OCI-LY3 (cell line): ENCODE results near the gene TPCN2.

Source experiments
- H2AFZ ChIP-seq: fragments of 200-600, 300-600 bp; shearing (Covaris generic); 2 replicates; pipeline ENCODE4 v1.6.0; 2014; ENCODE audit warnings: antibody characterized with exemption, low read depth, low read length
- H3K27ac ChIP-seq: fragments of 200-600, 300-600 bp; sonication (generic); 2 replicates; pipeline ENCODE4 v1.5.1; 2014; ENCODE audit warnings: mild to moderate bottlenecking, low read length, moderate library complexity, mixed read lengths
- H3K27me3 ChIP-seq: fragments of 200-600, 300-600 bp; sonication (generic); 2 replicates; pipeline ENCODE4 v1.6.1; 2014; ENCODE audit warnings: low read depth, low read length, mixed read lengths
- H3K36me3 ChIP-seq: fragments of 200-600, 300-600 bp; sonication (generic); replicated peaks from 2 replicates; pipeline ENCODE3; 2014; ENCODE audit warnings: low read depth, low read length, mixed read lengths
- H3K4me1 ChIP-seq: fragments of 300-600, 200-600 bp; sonication (generic); 2 replicates; pipeline ENCODE4 v1.6.1; 2014; ENCODE audit warnings: low read length, mixed read lengths
- H3K4me2 ChIP-seq: fragments of 200-600, 300-600 bp; sonication (generic); 2 replicates; pipeline ENCODE4 v1.6.1; 2014; ENCODE audit warnings: low read length, mixed read lengths
- H3K4me3 ChIP-seq: fragments of 300-600, 200-600 bp; sonication (generic); 2 replicates; pipeline ENCODE4 v1.5.1; 2014; ENCODE audit warnings: antibody characterized with exemption, mild to moderate bottlenecking, low read length, moderate library complexity
- H3K79me2 ChIP-seq: fragments of 300-600, 200-600 bp; shearing (Covaris generic); 2 replicates; pipeline ENCODE4 v1.6.1; 2014; ENCODE audit warnings: mild to moderate bottlenecking, low read length, mixed read lengths
- H3K9ac ChIP-seq: fragments of 300-600, 200-600 bp; shearing (Covaris generic); 2 replicates; pipeline ENCODE4 v1.6.0; 2014; ENCODE audit warnings: mild to moderate bottlenecking, low read length, moderate library complexity
- H3K9me3 ChIP-seq: fragments of 200-600, 300-600 bp; shearing (Covaris generic); 2 replicates; pipeline ENCODE4 v1.6.1; 2014; ENCODE audit warnings: low read length, mixed read lengths; ENCODE audit not compliant: insufficient read depth
- H4K20me1 ChIP-seq: fragments of 200-600, 300-600 bp; sonication (generic); 2 replicates; pipeline ENCODE4 v1.6.1; 2016; ENCODE audit warnings: low read length, mixed read lengths; ENCODE audit not compliant: insufficient read depth
- EZH2phosphoT487 ChIP-seq: fragments of 200-600 bp; shearing (Covaris generic); IDR thresholded peaks from 2 replicates; pipeline ENCODE4 v1.6.1; 2018; ENCODE audit warnings: antibody characterized with exemption, mixed run types, low read depth
- TF ChIP-seq, protein P1 (sequence below): fragments of 200-600, 300-600 bp; sonication (generic); IDR thresholded peaks from 2 replicates; pipeline ENCODE4 v1.5.1; 2014; ENCODE audit warnings: antibody characterized with exemption, low read length, low read depth

TPCN2 gene

DNA sequence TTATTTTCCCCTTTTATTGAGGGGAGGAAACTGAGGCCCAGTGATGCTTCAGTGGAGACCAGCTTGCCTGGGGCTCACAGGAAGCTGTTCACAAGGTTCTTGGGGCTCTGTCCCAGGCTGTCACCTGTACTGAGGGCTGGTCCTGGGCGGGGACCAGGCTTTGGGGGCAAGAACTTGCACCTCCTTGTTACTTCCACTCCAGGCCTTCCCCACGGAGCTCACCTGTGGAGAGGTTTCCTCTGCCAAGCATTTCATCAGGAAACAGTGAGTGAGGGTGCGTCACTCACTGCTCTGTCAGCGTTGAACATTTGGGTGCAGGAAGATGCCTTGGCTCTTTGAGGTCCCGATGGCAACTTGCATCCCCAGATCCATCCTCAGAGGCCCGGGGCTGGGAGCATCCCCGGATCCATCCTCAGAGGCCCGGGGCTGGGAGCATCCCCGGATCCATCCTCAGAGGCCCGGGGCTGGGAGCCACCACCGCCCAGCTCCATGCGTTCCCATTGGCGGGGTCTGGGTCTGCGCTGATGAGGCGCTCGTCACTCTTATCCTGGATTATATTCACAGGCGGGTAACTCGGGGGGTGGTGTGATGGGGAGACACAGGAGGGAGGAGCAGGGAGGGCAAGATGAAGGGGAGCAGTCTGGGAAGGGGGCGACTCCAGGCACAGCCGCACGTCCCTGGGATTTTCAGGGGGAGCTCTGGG is 105.6 kb downstream of the TPCN2 start:
- Histone ChIP-seq H3K4me2 (no peak overlapping the region), H3K27ac (no peak overlapping the region), H3K9ac (no peak overlapping the region), H3K4me1 (peaks cover 37% of the 10 kb centered on the region), H2AFZ (no peak overlapping the region), H3K4me3 (no peak overlapping the region), H4K20me1 (no peaks in the 10 kb centered on the region), H3K9me3 (peaks cover 3% of the 10 kb centered on the region; the same call in 1 of the 2 replicates), H3K36me3 (no peaks in the 10 kb centered on the region), H3K27me3 (no peaks in the 10 kb centered on the region), H3K79me2 (no peaks in the 10 kb centered on the region)
- TF ChIP-seq, protein P1, sequence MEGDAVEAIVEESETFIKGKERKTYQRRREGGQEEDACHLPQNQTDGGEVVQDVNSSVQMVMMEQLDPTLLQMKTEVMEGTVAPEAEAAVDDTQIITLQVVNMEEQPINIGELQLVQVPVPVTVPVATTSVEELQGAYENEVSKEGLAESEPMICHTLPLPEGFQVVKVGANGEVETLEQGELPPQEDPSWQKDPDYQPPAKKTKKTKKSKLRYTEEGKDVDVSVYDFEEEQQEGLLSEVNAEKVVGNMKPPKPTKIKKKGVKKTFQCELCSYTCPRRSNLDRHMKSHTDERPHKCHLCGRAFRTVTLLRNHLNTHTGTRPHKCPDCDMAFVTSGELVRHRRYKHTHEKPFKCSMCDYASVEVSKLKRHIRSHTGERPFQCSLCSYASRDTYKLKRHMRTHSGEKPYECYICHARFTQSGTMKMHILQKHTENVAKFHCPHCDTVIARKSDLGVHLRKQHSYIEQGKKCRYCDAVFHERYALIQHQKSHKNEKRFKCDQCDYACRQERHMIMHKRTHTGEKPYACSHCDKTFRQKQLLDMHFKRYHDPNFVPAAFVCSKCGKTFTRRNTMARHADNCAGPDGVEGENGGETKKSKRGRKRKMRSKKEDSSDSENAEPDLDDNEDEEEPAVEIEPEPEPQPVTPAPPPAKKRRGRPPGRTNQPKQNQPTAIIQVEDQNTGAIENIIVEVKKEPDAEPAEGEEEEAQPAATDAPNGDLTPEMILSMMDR, result no peak
- TF ChIP-seq EZH2phosphoT487, result no peak

DNA sequence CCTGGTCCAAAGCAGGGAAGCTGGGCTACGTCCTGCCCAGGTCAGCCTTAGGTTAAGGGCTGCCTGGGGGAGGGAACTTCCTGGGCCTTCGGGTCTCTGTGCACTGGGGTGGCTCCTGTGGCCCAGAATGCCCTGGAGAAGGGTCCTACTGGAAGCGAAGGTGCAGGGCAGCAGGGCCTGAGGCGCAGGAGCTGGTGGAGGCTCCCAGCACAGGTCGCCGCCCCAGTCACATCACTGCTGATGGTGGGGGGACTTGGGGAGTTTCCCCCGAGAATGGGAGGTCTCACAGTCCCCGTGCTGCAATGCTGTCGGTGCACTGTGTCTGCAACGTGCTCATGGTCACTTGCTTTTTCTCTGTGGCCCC is 106.2 kb downstream of the TPCN2 start:
- H3K27me3 ChIP-seq, result no peaks in the 10 kb centered on the region

DNA sequence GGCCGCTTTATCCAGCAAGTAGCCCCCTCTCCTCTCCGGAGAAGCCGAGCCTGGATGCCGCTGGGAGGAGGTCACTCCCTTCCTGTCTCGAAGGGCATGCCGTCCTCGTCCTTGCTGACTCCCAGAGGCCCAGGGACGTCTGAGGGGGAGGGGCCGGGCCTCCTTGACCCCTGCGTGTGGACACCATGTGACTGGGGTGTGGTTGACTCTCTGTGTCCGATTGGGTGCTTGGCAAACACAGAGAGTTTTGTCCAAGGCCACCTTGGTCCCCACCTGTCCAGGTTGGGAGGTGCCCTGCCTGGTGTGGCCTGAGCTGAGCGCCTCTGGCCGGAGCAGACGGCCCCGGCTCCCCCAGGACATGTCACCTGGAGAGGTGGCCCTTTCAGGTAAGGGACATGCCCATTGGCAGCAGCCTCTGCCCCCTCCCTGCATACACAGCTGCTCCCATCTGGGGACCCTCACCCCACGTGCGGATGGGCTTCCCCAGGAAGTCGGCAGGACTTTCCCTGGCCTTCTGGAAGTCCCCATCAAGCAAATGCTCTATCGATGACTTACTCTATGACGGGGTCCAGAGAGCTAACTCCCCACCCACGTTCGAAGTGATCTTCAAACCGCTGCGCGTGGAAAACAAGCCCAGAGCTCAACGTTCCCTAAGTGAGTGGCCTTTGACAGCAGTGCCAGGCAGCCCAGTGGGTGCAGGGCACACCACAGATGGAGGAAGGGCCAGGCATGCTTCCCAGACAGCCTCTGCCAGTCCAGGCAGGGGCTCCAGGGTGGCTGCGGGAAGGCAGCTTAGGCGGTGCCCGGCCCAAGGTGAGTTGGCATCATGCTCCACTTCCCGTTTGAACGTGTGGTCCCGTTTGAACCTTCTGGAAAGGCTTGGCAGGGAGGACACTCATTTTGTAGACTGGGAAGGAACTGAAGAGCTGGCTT is 106.8 kb downstream of the TPCN2 start, which contains the start of gene SMIM38:
TSS of gene SMIM38 (plus strand) at position 634 of the 933 bp plus-strand sequence. CDS start 1,912 bp downstream, outside the sequence.
- Histone ChIP-seq H3K27ac (peak within 1 kb of the TSS; percentile 60), H2AFZ (peak within 1 kb of the TSS; percentile 49; the same call in 1 of the 2 replicates), H3K79me2 (no peaks in the 10 kb centered on the region), H3K9me3 (no peaks in the 10 kb centered on the region), H4K20me1 (no peaks in the 10 kb centered on the region), H3K4me1 (peaks cover 37% of the 10 kb centered on the region), H3K4me2 (peak within 1 kb of the TSS; percentile 63), H3K9ac (peak within 1 kb of the TSS; percentile 42; the same call in 1 of the 2 replicates), H3K36me3 (no peaks in the 10 kb centered on the region), H3K27me3 (no peaks in the 10 kb centered on the region), H3K4me3 (peak within 1 kb of the TSS; percentile 42)
- TF ChIP-seq, protein P1, result no peak
- no peak for TF ChIP-seq EZH2phosphoT487

More for the DNA sequence above, 106.2 kb downstream of the TPCN2 start:
- TF ChIP-seq, protein P1, result no peak
- no peak for TF ChIP-seq EZH2phosphoT487
- H3K9ac ChIP-seq, result no peak overlapping the region
- no peaks in the 10 kb centered on the region for H3K79me2 ChIP-seq
- H3K4me1 ChIP-seq, result peaks cover 37% of the 10 kb centered on the region
- no peaks in the 10 kb centered on the region for H3K36me3 ChIP-seq
- peaks cover 3% of the 10 kb centered on the region; the same call in 1 of the 2 replicates for H3K9me3 ChIP-seq
- H3K4me3 ChIP-seq, result no peak overlapping the region
- H2AFZ ChIP-seq, result no peak overlapping the region
- no peaks in the 10 kb centered on the region for H4K20me1 ChIP-seq
- peak overlapping the region; percentile 63; the same call in 1 of the 2 replicates for H3K4me2 ChIP-seq
- H3K27ac ChIP-seq, result no peak overlapping the region

DNA sequence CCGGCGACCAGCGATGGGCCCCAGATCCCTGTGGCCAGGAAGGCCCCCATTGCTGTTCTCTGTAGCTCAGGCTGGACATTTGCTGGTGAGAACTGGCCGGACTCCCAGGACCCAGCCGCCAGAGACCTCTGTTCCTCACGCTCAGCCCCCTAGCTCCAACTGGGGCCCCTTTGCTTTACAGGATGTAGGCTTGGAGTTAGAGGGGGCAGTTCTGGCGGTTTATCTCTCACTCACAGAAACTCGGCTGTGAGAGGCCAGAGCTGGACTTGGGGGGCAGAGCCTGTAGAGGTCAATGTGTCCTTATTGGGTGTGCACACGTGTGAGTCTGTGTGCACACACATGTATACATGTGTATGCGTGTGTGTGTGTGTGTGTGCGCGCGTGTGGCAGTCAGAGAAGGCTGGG is 107.5 kb downstream of the TPCN2 start:
- Histone ChIP-seq H2AFZ (no peak overlapping the region; the same call in 1 of the 2 replicates), H3K4me2 (peak overlapping the region; percentile 63), H3K9ac (peak overlapping the region; percentile 42; the same call in 1 of the 2 replicates), H3K4me3 (peak overlapping the region; percentile 42; the same call in 1 of the 2 replicates), H3K27me3 (no peaks in the 10 kb centered on the region), H3K27ac (peak overlapping the region; percentile 60), H3K36me3 (no peaks in the 10 kb centered on the region), H3K4me1 (peaks cover 37% of the 10 kb centered on the region), H3K79me2 (no peaks in the 10 kb centered on the region), H3K9me3 (no peaks in the 10 kb centered on the region), H4K20me1 (no peaks in the 10 kb centered on the region)
- TF ChIP-seq, protein P1, result no peak
- TF ChIP-seq EZH2phosphoT487, result no peak
